GM08714 (cell line): ENCODE measurements around the gene UVSSA.

Experiments
- H3K4me3 ChIP-seq: fragments of 200-500 bp; sonication (Bioruptor generic); 2 replicates; pipeline ENCODE4 v1.5.1; 2014; ENCODE audit warnings: mild to moderate bottlenecking, low read length, inconsistent platforms
- ZNF274 ChIP-seq: IDR thresholded peaks from 2 replicates; pipeline ENCODE4 v1.6.1; 2012; ENCODE audit warnings: mild to moderate bottlenecking, low read depth, low read length

Gene UVSSA

GRCh38 chr4:1310031-1310795 lies 36.8 kb upstream of the UVSSA start:
- no peak for TF ChIP-seq ZNF274
- no peak overlapping the region; the same call in 1 of the 2 replicates for H3K4me3 ChIP-seq

DNA sequence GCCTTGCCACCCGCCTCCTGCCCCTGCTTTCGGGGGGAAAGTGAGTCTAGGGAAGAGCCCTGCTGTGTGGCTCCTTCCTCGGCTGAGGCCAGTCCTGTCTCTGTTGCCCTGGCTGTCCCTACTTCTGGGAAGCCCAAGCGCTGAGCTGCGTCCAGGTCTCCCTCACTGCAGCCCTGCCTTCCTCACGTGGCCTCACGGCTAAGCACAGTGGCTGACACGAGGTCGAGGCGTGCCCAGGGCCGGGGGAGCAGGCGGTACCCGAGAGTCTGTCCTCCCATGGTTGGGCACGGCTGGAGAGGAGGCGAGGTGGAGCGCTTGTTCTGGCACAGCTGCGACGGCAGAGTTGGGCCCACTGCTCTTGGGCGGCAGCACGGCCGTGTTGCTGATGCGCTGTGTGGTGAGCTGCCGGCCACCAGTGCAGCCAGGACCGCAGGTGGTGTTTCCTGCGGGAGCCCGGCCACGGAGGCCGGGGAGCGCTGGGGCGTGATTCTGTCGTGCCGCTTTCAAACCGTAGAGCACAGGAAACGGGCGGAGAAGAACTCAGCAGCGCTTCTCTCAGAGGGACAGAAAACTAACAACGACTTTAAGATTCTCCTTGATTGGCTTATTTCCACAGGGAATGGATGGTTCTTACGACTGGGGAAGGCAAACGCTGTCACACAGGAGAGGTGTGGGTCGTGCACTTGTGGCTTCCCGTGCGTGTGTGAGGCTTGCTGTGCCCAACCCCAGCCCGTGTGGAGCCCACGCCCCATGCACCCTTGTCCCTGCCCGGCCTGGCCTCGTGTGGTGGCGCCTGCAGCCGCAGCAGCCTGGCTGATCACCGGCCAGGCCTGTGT lies 36.0 kb upstream of the UVSSA start:
- no peak overlapping the region for H3K4me3 ChIP-seq
- no peak for TF ChIP-seq ZNF274

GRCh38 chr4:1312821-1313640 lies 34.0 kb upstream of the UVSSA start:
- no peak overlapping the region for H3K4me3 ChIP-seq
- TF ChIP-seq ZNF274 = no peak

GRCh38 chr4:1315306-1315705 lies 31.7 kb upstream of the UVSSA start:
- no peak overlapping the region for H3K4me3 ChIP-seq
- TF ChIP-seq ZNF274 = no peak

DNA sequence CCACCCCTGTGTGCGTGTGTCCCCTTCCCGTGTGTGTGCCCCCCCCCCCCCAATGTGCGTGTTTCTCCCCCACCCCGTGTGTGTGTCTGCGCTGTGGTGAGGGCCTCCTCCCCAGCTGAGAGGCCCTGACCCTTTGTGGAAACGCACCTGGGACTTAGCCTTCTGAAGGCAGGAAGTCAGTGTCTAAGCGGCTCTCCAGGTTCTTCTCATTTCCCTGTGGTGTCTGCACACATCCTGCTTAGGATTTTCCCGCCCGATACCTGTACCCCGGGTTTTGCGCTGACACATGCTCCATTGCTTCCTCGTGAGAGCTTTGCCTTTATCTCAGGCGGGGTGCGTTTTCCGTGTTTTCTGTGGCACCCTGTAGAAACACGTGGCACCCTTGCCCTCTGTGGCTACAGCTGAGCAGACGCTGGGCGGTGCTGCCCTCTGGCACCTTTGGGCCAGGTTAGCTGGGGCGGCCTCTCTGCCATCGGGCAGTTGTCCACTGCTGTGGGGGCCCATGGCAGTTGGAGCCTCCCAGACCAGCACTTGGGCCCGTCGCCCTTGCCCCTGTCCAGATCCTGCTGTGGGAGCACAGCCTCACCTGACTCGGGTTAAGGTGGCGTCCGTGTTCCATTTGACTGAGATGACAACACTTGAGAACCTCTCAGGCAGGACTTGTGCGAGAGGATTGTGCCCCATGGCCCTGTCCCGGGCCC lies 31.0 kb upstream of the UVSSA start:
- TF ChIP-seq ZNF274 = no peak
- no peak overlapping the region for H3K4me3 ChIP-seq

DNA sequence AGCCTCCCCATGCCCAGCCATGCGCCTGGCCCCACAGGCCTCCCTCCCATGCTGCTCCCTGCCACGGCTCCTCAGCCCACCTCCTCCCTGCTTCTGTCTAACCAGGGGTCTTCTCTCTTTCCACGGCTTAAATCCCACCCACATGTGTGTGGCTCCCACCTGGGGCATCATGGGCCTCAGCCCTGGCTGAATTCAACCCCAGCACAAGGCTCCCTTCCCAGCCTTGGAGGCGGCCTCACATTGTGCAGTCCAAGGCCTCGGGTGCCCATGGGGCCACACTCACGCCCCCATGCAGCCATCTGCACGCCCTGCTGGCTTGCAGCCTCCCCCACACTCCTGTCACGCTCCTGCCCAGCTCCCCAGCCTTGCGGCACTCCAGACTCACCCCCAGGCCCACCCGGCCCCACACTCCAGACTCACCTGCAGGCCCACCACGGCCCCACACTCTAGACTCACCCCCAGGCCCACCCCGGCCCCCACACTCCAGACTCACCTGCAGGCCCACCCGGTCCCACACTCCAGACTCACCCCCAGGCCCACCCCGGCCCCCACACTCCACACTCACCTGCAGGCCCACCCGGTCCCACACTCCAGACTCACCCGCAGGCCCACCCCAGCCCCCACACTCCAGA lies 30.4 kb upstream of the UVSSA start:
- no peak overlapping the region for H3K4me3 ChIP-seq
- no peak for TF ChIP-seq ZNF274

- TF ChIP-seq ZNF274 = no peak
- no peak overlapping the region for H3K4me3 ChIP-seq
Observed at GRCh38 chr4:1317177-1318045, 29.6 kb upstream of the UVSSA start.

GRCh38 chr4:1318046-1318375 lies 29.0 kb upstream of the UVSSA start:
- no peak for TF ChIP-seq ZNF274
- H3K4me3 ChIP-seq = no peak overlapping the region

DNA sequence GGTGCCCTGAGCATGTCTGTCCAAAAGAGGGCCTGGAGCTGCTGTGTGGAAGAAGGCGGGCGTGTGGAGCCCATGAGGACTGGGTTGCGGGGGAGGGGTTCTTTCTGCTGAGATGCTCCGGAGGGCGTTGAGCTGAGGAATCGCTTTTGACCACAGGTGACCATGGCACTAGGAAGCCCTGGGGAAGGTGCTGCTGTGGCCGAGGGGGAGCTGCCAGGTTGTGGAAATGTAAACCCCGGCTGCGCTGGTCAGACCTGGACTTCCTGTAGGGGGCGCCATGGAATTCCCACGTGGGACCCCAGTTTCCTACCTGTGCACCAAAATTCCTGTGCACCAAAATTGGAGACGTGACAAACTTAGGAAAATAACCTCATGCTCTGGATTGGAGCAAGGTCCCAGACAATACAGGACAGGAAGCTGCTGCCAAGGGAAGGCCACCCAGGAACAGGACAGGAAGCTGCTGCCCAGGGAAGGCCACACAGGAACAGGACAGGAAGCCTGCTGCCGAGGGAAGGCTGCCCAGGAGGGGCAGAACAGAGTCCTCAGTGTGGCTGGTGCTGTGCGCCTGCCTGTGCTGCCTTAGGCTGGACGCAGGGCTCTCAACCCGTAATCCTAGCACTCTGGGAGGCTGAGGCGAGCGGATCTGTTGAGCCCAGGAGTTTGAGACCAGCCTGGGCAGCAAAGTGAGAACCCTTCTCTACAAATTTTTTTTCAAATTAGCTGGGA lies 28.4 kb upstream of the UVSSA start:
- TF ChIP-seq ZNF274 = no peak
- no peak overlapping the region for H3K4me3 ChIP-seq

GRCh38 chr4:1321486-1321885 lies 25.5 kb upstream of the UVSSA start:
- no peak for TF ChIP-seq ZNF274
- H3K4me3 ChIP-seq = no peak overlapping the region

- TF ChIP-seq ZNF274 = no peak
- H3K4me3 ChIP-seq = no peak overlapping the region
Observed at GRCh38 chr4:1321946-1322650, 24.9 kb upstream of the UVSSA start.
